Nephron progenitor cell (in vitro differentiated cells): ENCODE measurements around the gene ITIH2.
"Not testable (repeated sequence)": the region's sequence is repeated elsewhere in the genome, so short reads cannot be mapped to it uniquely, and the experiment has no call there.

Source experiments
- DNase-seq: peaks from one replicate; pipeline ENCODE4 v3.0.0; 2021
- H3K27ac Mint-ChIP-seq: 2 replicates; pipeline ENCODE4 v1.8.0; 2021; ENCODE audit warnings: mild to moderate bottlenecking, moderate library complexity, mixed read lengths
- H3K27me3 Mint-ChIP-seq: 2 replicates; pipeline ENCODE4 v1.8.0; 2021; ENCODE audit warnings: mild to moderate bottlenecking, low read depth, mixed read lengths; ENCODE audit not compliant: poor library complexity
- H3K36me3 Mint-ChIP-seq: 2 replicates; pipeline ENCODE4 v1.8.0; 2021; ENCODE audit warnings: low read depth, mixed read lengths
- H3K4me1 Mint-ChIP-seq: 2 replicates; pipeline ENCODE4 v1.8.0; 2021; ENCODE audit warnings: mixed read lengths
- H3K4me3 Mint-ChIP-seq: 2 replicates; pipeline ENCODE4 v1.8.0; 2021; ENCODE audit warnings: mild to moderate bottlenecking, moderate library complexity, mixed read lengths
- H3K9me3 Mint-ChIP-seq: 2 replicates; pipeline ENCODE4 v1.8.0; 2021; ENCODE audit warnings: mild to moderate bottlenecking, moderate library complexity, mixed read lengths
- CTCF ChIP-seq: fragments of 200-600 bp; sonication (generic); IDR thresholded peaks from 2 replicates; pipeline ENCODE4 v1.5.0; 2021; ENCODE audit warnings: antibody characterized with exemption

ITIH2 gene

GRCh38 chr10:7720478-7720877 lies 17.4 kb downstream of the ITIH2 start:
- H3K4me1 Mint-ChIP-seq, result no peaks in the 10 kb centered on the region
- DNase-seq, result no peak
- no peaks in the 10 kb centered on the region for H3K9me3 Mint-ChIP-seq
- TF ChIP-seq CTCF, result no peak
- H3K36me3 Mint-ChIP-seq, result no peaks in the 10 kb centered on the region
- H3K27ac Mint-ChIP-seq, result no peak overlapping the region
- peaks cover 31% of the 10 kb centered on the region for H3K27me3 Mint-ChIP-seq
- no peak overlapping the region for H3K4me3 Mint-ChIP-seq

GRCh38 chr10:7722927-7723529 lies 19.9 kb downstream of the ITIH2 start:
- Mint-ChIP-seq H3K9me3 (no peaks in the 10 kb centered on the region), H3K36me3 (no peaks in the 10 kb centered on the region), H3K27me3 (peaks cover 37% of the 10 kb centered on the region), H3K4me1 (no peaks in the 10 kb centered on the region), H3K4me3 (no peak overlapping the region), H3K27ac (no peak overlapping the region)
- DNase-seq, result no peak
- TF ChIP-seq CTCF, result no peak

GRCh38 chr10:7734821-7735220 lies 31.7 kb downstream of the ITIH2 start:
- TF ChIP-seq CTCF, result no peak
- no peak overlapping the region for H3K27ac Mint-ChIP-seq
- H3K9me3 Mint-ChIP-seq, result peaks cover 4% of the 10 kb centered on the region
- peaks cover 17% of the 10 kb centered on the region for H3K27me3 Mint-ChIP-seq
- DNase-seq, result no peak
- peaks cover 15% of the 10 kb centered on the region for H3K4me1 Mint-ChIP-seq
- H3K36me3 Mint-ChIP-seq, result no peaks in the 10 kb centered on the region
- H3K4me3 Mint-ChIP-seq, result no peak overlapping the region

- peaks cover 28% of the 10 kb centered on the region for H3K4me1 Mint-ChIP-seq
- no peak overlapping the region for H3K4me3 Mint-ChIP-seq
- no peaks in the 10 kb centered on the region for H3K9me3 Mint-ChIP-seq
- TF ChIP-seq CTCF, result no peak
- peaks cover 18% of the 10 kb centered on the region for H3K27me3 Mint-ChIP-seq
- H3K27ac Mint-ChIP-seq, result no peak overlapping the region
- DNase-seq, result no peak
- H3K36me3 Mint-ChIP-seq, result no peaks in the 10 kb centered on the region
These were observed 35.7 kb downstream of the ITIH2 start for GRCh38 chr10:7738536-7739407.

GRCh38 chr10:7744307-7744706 lies 41.2 kb downstream of the ITIH2 start:
- no peak for TF ChIP-seq CTCF
- Mint-ChIP-seq H3K4me1 (peaks cover 13% of the 10 kb centered on the region), H3K36me3 (peaks cover under 1% of the 10 kb centered on the region), H3K9me3 (no peaks in the 10 kb centered on the region), H3K27ac (no peak overlapping the region), H3K27me3 (peaks cover 13% of the 10 kb centered on the region), H3K4me3 (no peak overlapping the region)
- DNase-seq, result no peak

- H3K36me3 Mint-ChIP-seq, result peaks cover 29% of the 10 kb centered on the region
- not testable (repeated sequence) for H3K27ac Mint-ChIP-seq, H3K27me3 Mint-ChIP-seq, H3K9me3 Mint-ChIP-seq, H3K4me3 Mint-ChIP-seq, DNase-seq, H3K4me1 Mint-ChIP-seq
These were observed 45.5 kb downstream of the ITIH2 start for GRCh38 chr10:7748637-7749036.
